CD4-positive, alpha-beta T cell treated with Interleukin-10 for 1 hour (primary cell): Measurements from ENCODE around the gene SGIP1.
"Not testable (repeated sequence)": the region's sequence is repeated elsewhere in the genome, so short reads cannot be mapped to it uniquely, and the experiment has no call there.

ENCODE experiments used
- DNase-seq: peaks from one replicate; pipeline ENCODE4 v3.0.0-alpha.2; 2020

The SGIP1 gene

GRCh38 chr1:66732407-66733166, 198.6 kb downstream of the SGIP1 start:
- no peak for DNase-seq

- DNase-seq: no peak
Observed at GRCh38 chr1:66733348-66734017, 199.5 kb downstream of the SGIP1 start.

- DNase-seq: not testable (repeated sequence)
Observed at GRCh38 chr1:66734531-66734930, 200.6 kb downstream of the SGIP1 start.

GRCh38 chr1:66737836-66738235, 203.9 kb downstream of the SGIP1 start:
- no peak for DNase-seq

- no peak for DNase-seq
Observed at GRCh38 chr1:66739401-66740157, 205.6 kb downstream of the SGIP1 start.

GRCh38 chr1:66745451-66745850, 211.5 kb downstream of the SGIP1 start:
- DNase-seq: no peak

GRCh38 chr1:66747501-66747900, 213.5 kb downstream of the SGIP1 start:
- no peak for DNase-seq

GRCh38 chr1:66750577-66750976, 216.6 kb downstream of the SGIP1 start:
- DNase-seq: no peak

GRCh38 chr1:66751160-66751559, 217.2 kb downstream of the SGIP1 start:
- DNase-seq: no peak

- no peak for DNase-seq
Observed at GRCh38 chr1:66752000-66752592, 218.1 kb downstream of the SGIP1 start, which contains the start of gene DYNLT5. TSS of gene DYNLT5 (plus strand) at chr1:66752459. CDS start at chr1:66754659, 2,200 bp downstream.

GRCh38 chr1:66752671-66753371, 218.9 kb downstream of the SGIP1 start:
- DNase-seq: no peak

- no peak for DNase-seq
Observed at GRCh38 chr1:66757722-66758240, 223.8 kb downstream of the SGIP1 start.

- no peak for DNase-seq
Observed at GRCh38 chr1:66758241-66758755, 224.3 kb downstream of the SGIP1 start.

- no peak for DNase-seq
Observed at GRCh38 chr1:66760506-66760905, 226.6 kb downstream of the SGIP1 start.

- DNase-seq: no peak
Observed at GRCh38 chr1:66761221-66761620, 227.3 kb downstream of the SGIP1 start.

- DNase-seq: peak; percentile 68
Observed at GRCh38 chr1:66764994-66765578, 231.1 kb downstream of the SGIP1 start.

- no peak for DNase-seq
Observed at GRCh38 chr1:66767626-66768025, 233.7 kb downstream of the SGIP1 start.

GRCh38 chr1:66768965-66769364, 235.0 kb downstream of the SGIP1 start:
- no peak for DNase-seq

- DNase-seq: peak; percentile 55
Observed at GRCh38 chr1:66769512-66770229, 235.7 kb downstream of the SGIP1 start.

GRCh38 chr1:66770240-66770639, 236.3 kb downstream of the SGIP1 start:
- no peak for DNase-seq

GRCh38 chr1:66770694-66771093, 236.7 kb downstream of the SGIP1 start:
- no peak for DNase-seq
